Large intestine (tissue), 3 donors: Measurements from ENCODE around the gene PPM1F. TPM values are rescaled to one million over a fixed set of nuclear protein-coding genes. Genes with fewer than 3 reads are reported as not detected.
"Not testable (repeated sequence)": the region's sequence is repeated elsewhere in the genome, so short reads cannot be mapped to it uniquely, and the experiment has no call there.

ENCODE experiments used
- DNase-seq, 2 donors: peaks; one replicate each; pipeline versions ENCODE4 v3.0.0 to v3.0.0-alpha.2; 2013
- H3K27ac ChIP-seq: one replicate; pipeline ENCODE4 v1.5.1; 2013; ENCODE audit warnings: low read length
- H3K27me3 ChIP-seq: 2 replicates; pipeline ENCODE4 v1.6.1; 2013; ENCODE audit warnings: low read length; ENCODE audit not compliant: control insufficient read depth, insufficient read depth
- H3K36me3 ChIP-seq: 2 replicates; pipeline ENCODE4 v1.6.1; 2013; ENCODE audit warnings: low read length; ENCODE audit not compliant: control insufficient read depth, insufficient read depth
- H3K4me1 ChIP-seq: one replicate; pipeline ENCODE4 v1.6.1; 2013; ENCODE audit warnings: low read length; ENCODE audit not compliant: control insufficient read depth, insufficient read depth
- H3K4me3 ChIP-seq: one replicate; pipeline ENCODE4 v1.5.1; 2013; ENCODE audit warnings: low read length
- H3K9me3 ChIP-seq: one replicate; pipeline ENCODE4 v1.6.1; 2013; ENCODE audit warnings: mild to moderate bottlenecking, low read depth, low read length, moderate library complexity; ENCODE audit not compliant: control insufficient read depth
- WGBS: methylation state at CpG from one replicate; pipeline ENCODE4 v1.1.5; 2013; ENCODE audit warnings: low lambda C conversion rate; ENCODE audit not compliant: insufficient coverage; 5-methylcytosine and 5-hydroxymethylcytosine counted together
- polyA plus RNA-seq: library from polyadenylated mRNA; unstranded; fragments of 120-200 nt; gene quantifications from one replicate; pipeline ENCODE4 v1.2.1, GENCODE V29; 2013

PPM1F gene
- polyA plus RNA-seq, 1 donor: 18.0 TPM

DNA sequence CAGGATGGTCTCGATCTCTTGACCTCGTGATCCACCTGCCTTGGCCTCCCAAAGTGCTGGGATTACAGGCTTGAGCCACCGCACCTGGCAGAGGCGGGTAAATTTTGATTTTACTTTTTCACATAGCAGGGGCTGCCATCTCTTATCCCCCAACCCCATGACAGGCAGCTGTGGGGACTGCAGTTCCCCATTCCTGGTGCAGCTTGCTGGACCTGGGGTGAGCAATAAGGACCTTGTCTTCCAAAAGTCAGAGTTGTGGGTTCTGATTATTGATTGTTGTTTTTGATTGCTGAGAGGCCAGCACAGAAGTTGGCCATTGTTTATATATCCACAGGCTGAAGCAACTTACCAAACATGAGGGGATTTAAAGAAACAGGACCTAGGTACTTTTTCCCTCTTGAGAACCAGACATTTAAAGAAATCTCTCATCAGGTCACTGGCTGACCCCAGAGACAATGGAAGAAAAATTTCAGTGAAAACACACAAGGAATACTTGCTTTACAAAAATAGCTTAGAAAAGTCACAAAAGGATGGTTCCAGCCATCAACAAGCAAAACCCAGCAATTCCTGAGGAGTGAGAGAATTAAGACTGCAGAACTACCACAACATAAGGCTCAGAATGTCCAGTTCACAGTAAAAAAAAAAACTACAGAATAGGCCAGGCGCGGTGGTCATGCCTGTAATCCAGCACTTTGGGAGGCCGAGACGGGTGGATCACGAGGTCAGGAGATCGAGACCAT, 63.2 kb downstream of the PPM1F start:
- no peak for DNase-seq
- no peak overlapping the region for H3K4me3 ChIP-seq
- H3K27me3 ChIP-seq: no peaks in the 10 kb centered on the region
- no CpG with 5 or more reads among the region's 10 CpGs for WGBS
- no peaks in the 10 kb centered on the region for H3K9me3 ChIP-seq
- H3K4me1 ChIP-seq: no peaks in the 10 kb centered on the region
- no peak overlapping the region for H3K27ac ChIP-seq
- H3K36me3 ChIP-seq: no peaks in the 10 kb centered on the region

GRCh38 chr22:21887841-21888240, 64.8 kb downstream of the PPM1F start:
- no peaks in the 10 kb centered on the region for H3K36me3 ChIP-seq
- no peaks in the 10 kb centered on the region for H3K27me3 ChIP-seq
- H3K9me3 ChIP-seq: no peaks in the 10 kb centered on the region
- H3K4me3 ChIP-seq: no peak overlapping the region
- no peak overlapping the region for H3K27ac ChIP-seq
- H3K4me1 ChIP-seq: no peaks in the 10 kb centered on the region
- DNase-seq: no peak

GRCh38 chr22:21883930-21884329, 68.7 kb downstream of the PPM1F start:
- not testable (repeated sequence) for H3K27me3 ChIP-seq, H3K9me3 ChIP-seq, H3K4me1 ChIP-seq, H3K36me3 ChIP-seq, H3K4me3 ChIP-seq, H3K27ac ChIP-seq, DNase-seq
- WGBS: no CpG with 5 or more reads among the region's 26 CpGs

DNA sequence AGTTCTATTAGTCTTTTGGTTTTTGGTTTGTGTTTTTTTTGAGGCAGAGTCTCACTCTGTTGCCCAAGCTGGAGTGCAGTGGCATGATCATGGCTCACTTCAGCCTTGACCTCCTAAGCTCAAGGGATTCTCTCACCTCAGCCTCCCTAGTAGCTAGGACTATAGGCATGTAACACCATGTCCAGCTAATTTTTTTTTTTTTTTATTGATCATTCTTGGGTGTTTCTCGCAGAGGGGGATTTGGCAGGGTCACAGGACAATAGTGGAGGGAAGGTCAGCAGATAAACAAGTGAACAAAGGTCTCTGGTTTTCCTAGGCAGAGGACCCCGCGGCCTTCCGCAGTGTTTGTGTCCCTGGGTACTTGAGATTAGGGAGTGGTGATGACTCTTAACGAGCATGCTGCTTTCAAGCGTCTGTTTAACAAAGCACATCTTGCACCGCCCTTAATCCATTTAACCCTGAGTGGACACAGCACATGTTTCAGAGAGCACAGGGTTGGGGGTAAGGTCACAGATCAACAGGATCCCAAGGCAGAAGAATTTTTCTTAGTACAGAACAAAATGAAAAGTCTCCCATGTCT, 69.8 kb downstream of the PPM1F start:
- not testable (repeated sequence) for H3K27me3 ChIP-seq, H3K4me3 ChIP-seq, H3K9me3 ChIP-seq, H3K27ac ChIP-seq, H3K36me3 ChIP-seq, H3K4me1 ChIP-seq, DNase-seq
- no CpG with 5 or more reads among the region's 7 CpGs for WGBS

- WGBS: 80% methylated on average over 1 of the region's 10 CpGs
- Histone ChIP-seq H3K27me3 (peaks cover 5% of the 10 kb centered on the region), H3K9me3 (no peaks in the 10 kb centered on the region), H3K4me3 (no peak overlapping the region), H3K4me1 (no peaks in the 10 kb centered on the region), H3K27ac (no peak overlapping the region), H3K36me3 (no peaks in the 10 kb centered on the region)
- no peak for DNase-seq
Measured at GRCh38 chr22:21881841-21882753, 70.6 kb downstream of the PPM1F start.

- no peaks in the 10 kb centered on the region for H3K9me3 ChIP-seq
- WGBS: 57% methylated on average over 1 of the region's 4 CpGs
- H3K4me1 ChIP-seq: no peaks in the 10 kb centered on the region
- no peak overlapping the region for H3K27ac ChIP-seq
- H3K4me3 ChIP-seq: no peak overlapping the region
- no peaks in the 10 kb centered on the region for H3K36me3 ChIP-seq
- DNase-seq: no peak
- peaks cover under 1% of the 10 kb centered on the region for H3K27me3 ChIP-seq
Measured at GRCh38 chr22:21876486-21877176, 76.0 kb downstream of the PPM1F start.

DNA sequence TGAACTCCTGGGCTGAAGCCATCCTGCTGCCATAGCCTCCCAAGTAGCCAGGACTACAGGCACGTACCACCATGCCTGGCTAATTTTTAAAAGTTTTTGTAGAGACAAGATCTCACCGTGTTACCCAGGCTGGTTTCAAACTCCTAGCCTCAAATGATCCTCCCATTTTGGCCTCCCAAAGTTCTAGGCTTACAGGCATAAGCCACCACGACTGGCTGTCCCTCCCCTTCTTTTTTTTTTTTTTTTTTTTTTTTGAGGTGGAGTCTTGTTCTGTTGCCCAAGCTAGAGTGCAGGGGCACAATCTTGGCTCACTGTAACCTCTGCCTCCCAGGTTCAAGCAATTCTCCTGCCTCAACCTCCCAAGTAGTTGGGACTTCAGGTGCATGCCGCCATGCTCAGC, 77.7 kb downstream of the PPM1F start:
- not testable (repeated sequence) for DNase-seq, H3K36me3 ChIP-seq, H3K9me3 ChIP-seq, H3K27me3 ChIP-seq, H3K27ac ChIP-seq, H3K4me3 ChIP-seq, H3K4me1 ChIP-seq
- no CpG with 5 or more reads among the region's 4 CpGs for WGBS

- no peaks in the 10 kb centered on the region for H3K9me3 ChIP-seq
- WGBS: 100% methylated on average over 2 of the region's 7 CpGs
- no peak overlapping the region for H3K27ac ChIP-seq
- H3K27me3 ChIP-seq: no peaks in the 10 kb centered on the region
- no peak for DNase-seq
- H3K36me3 ChIP-seq: no peaks in the 10 kb centered on the region
- H3K4me1 ChIP-seq: no peaks in the 10 kb centered on the region
- H3K4me3 ChIP-seq: no peak overlapping the region
Measured at GRCh38 chr22:21873619-21874018, 79.0 kb downstream of the PPM1F start.

GRCh38 chr22:21872741-21873140, 79.9 kb downstream of the PPM1F start:
- not testable (repeated sequence) for H3K4me3 ChIP-seq, H3K27me3 ChIP-seq, H3K4me1 ChIP-seq, H3K36me3 ChIP-seq, H3K9me3 ChIP-seq, H3K27ac ChIP-seq, DNase-seq
- no CpG with 5 or more reads among the region's 4 CpGs for WGBS
